Testis (tissue), 2 donors: ENCODE results near the gene KPNA3.

Source experiments
- POLR2A ChIP-seq: fragments of 450-650 bp; IDR thresholded peaks from one replicate; pipeline ENCODE4 v1.6.1; 2017; ENCODE audit warnings: antibody characterized with exemption, mild to moderate bottlenecking, moderate library complexity
- TF ChIP-seq, protein P1 (sequence below), 3 experiments: fragments of 450-650 bp in 2 of 3; fragments of 200-600 bp in 1 of 3; sonication (generic) in 1 of 3; IDR thresholded peaks; one replicate each; pipeline ENCODE4 v1.5.1; 2016 to 2019; ENCODE audit warnings: antibody characterized with exemption in 3 of 3, mild to moderate bottlenecking in 2 of 3, moderate library complexity in 1 of 3

GRCh38 chr13:49714757-49715156 lies 77.7 kb downstream of the KPNA3 start:
- TF ChIP-seq, protein P1, sequence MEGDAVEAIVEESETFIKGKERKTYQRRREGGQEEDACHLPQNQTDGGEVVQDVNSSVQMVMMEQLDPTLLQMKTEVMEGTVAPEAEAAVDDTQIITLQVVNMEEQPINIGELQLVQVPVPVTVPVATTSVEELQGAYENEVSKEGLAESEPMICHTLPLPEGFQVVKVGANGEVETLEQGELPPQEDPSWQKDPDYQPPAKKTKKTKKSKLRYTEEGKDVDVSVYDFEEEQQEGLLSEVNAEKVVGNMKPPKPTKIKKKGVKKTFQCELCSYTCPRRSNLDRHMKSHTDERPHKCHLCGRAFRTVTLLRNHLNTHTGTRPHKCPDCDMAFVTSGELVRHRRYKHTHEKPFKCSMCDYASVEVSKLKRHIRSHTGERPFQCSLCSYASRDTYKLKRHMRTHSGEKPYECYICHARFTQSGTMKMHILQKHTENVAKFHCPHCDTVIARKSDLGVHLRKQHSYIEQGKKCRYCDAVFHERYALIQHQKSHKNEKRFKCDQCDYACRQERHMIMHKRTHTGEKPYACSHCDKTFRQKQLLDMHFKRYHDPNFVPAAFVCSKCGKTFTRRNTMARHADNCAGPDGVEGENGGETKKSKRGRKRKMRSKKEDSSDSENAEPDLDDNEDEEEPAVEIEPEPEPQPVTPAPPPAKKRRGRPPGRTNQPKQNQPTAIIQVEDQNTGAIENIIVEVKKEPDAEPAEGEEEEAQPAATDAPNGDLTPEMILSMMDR (IDR thresholded peaks at IDR 0.05) = no peak
- TF ChIP-seq POLR2A = no peak
